H9 (cell line): ENCODE measurements around the gene NR1H2. TPM values are rescaled to one million over a fixed set of nuclear protein-coding genes. Genes with fewer than 3 reads are reported as not detected.

Source experiments
- DNase-seq: peaks from one replicate; pipeline ENCODE4 v3.0.0-alpha.2; 2017
- H2AFZ ChIP-seq: one replicate; pipeline ENCODE4 v1.6.1; 2013; ENCODE audit warnings: mild to moderate bottlenecking, low read length, control low read depth, moderate library complexity
- H2AK5ac ChIP-seq: 2 replicates; pipeline ENCODE4 v1.6.1; 2013; ENCODE audit warnings: low read length, control low read depth, mixed read lengths; ENCODE audit not compliant: insufficient read length
- H2BK120ac ChIP-seq: one replicate; pipeline ENCODE4 v1.6.1; 2013; ENCODE audit warnings: low read depth, mild to moderate bottlenecking, low read length, control low read depth, inconsistent platforms; ENCODE audit not compliant: poor library complexity, severe bottlenecking
- H2BK12ac ChIP-seq: 2 replicates; pipeline ENCODE4 v1.6.1; 2013; ENCODE audit warnings: low read length, control low read depth, mixed read lengths, low read depth; ENCODE audit not compliant: insufficient read length
- H2BK15ac ChIP-seq: 2 replicates; pipeline ENCODE4 v1.6.1; 2013; ENCODE audit warnings: low read depth, low read length, control low read depth
- H2BK20ac ChIP-seq: one replicate; pipeline ENCODE4 v1.6.1; 2013; ENCODE audit warnings: low read depth, mild to moderate bottlenecking, low read length, control low read depth, inconsistent platforms; ENCODE audit not compliant: poor library complexity, severe bottlenecking
- H2BK5ac ChIP-seq: 2 replicates; pipeline ENCODE4 v1.6.1; 2013; ENCODE audit warnings: low read length, control low read depth, mixed read lengths; ENCODE audit not compliant: insufficient read length
- H3K14ac ChIP-seq: 2 replicates; pipeline ENCODE4 v1.6.1; 2013; ENCODE audit warnings: low read length, control low read depth; ENCODE audit not compliant: insufficient read depth
- H3K18ac ChIP-seq: 2 replicates; pipeline ENCODE4 v1.6.1; 2013; ENCODE audit warnings: low read depth, mild to moderate bottlenecking, mixed read lengths, low read length, control low read depth; ENCODE audit not compliant: insufficient read length
- H3K23ac ChIP-seq: 2 replicates; pipeline ENCODE4 v1.6.1; 2013; ENCODE audit warnings: low read length, control low read depth, mixed read lengths, low read depth; ENCODE audit not compliant: insufficient read length
- H3K23me2 ChIP-seq: 2 replicates; pipeline ENCODE4 v1.6.1; 2013; ENCODE audit warnings: low read depth, mild to moderate bottlenecking, mixed read lengths, low read length, control low read depth; ENCODE audit not compliant: insufficient read length, poor library complexity, severe bottlenecking
- H3K27ac ChIP-seq: 2 replicates; pipeline ENCODE4 v1.5.1; 2013; ENCODE audit warnings: low read length, control low read depth, mixed read lengths, low read depth; ENCODE audit not compliant: insufficient read length
- H3K27me3 ChIP-seq: 2 replicates; pipeline ENCODE4 v1.6.1; 2013; ENCODE audit warnings: low read length, control low read depth, inconsistent platforms; ENCODE audit not compliant: insufficient read depth
- H3K4ac ChIP-seq: 2 replicates; pipeline ENCODE4 v1.6.1; 2013; ENCODE audit warnings: low read depth, mild to moderate bottlenecking, control low read depth, inconsistent platforms, low read length, moderate library complexity
- H3K4me1 ChIP-seq: 2 replicates; pipeline ENCODE4 v1.6.1; 2013; ENCODE audit warnings: low read length, control low read depth, inconsistent platforms; ENCODE audit not compliant: insufficient read depth
- H3K4me2 ChIP-seq: 2 replicates; pipeline ENCODE4 v1.6.1; 2013; ENCODE audit warnings: low read length, control low read depth, mixed read lengths; ENCODE audit not compliant: insufficient read length, insufficient read depth
- H3K56ac ChIP-seq: 2 replicates; pipeline ENCODE4 v1.6.1; 2013; ENCODE audit warnings: low read depth, mild to moderate bottlenecking, mixed read lengths, low read length, control low read depth; ENCODE audit not compliant: insufficient read length
- H3K79me1 ChIP-seq: 2 replicates; pipeline ENCODE4 v1.6.1; 2013; ENCODE audit warnings: low read depth, mild to moderate bottlenecking, moderate library complexity, low read length, control low read depth, inconsistent platforms; ENCODE audit not compliant: insufficient read depth, poor library complexity, severe bottlenecking
- H3K79me2 ChIP-seq: 2 replicates; pipeline ENCODE4 v1.6.1; 2013; ENCODE audit warnings: low read length, control low read depth, inconsistent platforms; ENCODE audit not compliant: insufficient read depth
- H3K9ac ChIP-seq: 2 replicates; pipeline ENCODE4 v1.6.1; 2013; ENCODE audit warnings: low read length, control low read depth, mixed read lengths; ENCODE audit not compliant: insufficient read length; ENCODE audit errors: extremely low read depth
- H3K9me3 ChIP-seq: one replicate; pipeline ENCODE4 v1.6.1; 2013; ENCODE audit warnings: low read depth, low read length, inconsistent platforms; ENCODE audit not compliant: control insufficient read depth
- H3T11ph ChIP-seq: one replicate; pipeline ENCODE4 v1.6.1; 2013; ENCODE audit warnings: mild to moderate bottlenecking, low read length, control low read depth, inconsistent platforms
- H4K20me1 ChIP-seq: one replicate; pipeline ENCODE4 v1.6.1; 2013; ENCODE audit not compliant: control insufficient read depth, insufficient read length, insufficient read depth
- H4K5ac ChIP-seq: 2 replicates; pipeline ENCODE4 v1.6.1; 2013; ENCODE audit warnings: low read depth, mild to moderate bottlenecking, mixed read lengths, low read length, control low read depth; ENCODE audit not compliant: insufficient read length
- H4K8ac ChIP-seq: replicated peaks from 2 replicates; pipeline ENCODE4 v1.6.1; 2013; ENCODE audit warnings: low read length, control low read depth, mixed read lengths, low read depth; ENCODE audit not compliant: insufficient read length
- H4K91ac ChIP-seq: 2 replicates; pipeline ENCODE4 v1.6.1; 2013; ENCODE audit warnings: low read depth, mild to moderate bottlenecking, moderate library complexity, mixed read lengths, low read length, control low read depth; ENCODE audit not compliant: insufficient read length
- H3K27ac Mint-ChIP-seq, 3 experiments: 2 replicates in 2 of 3; 3 replicates in 1 of 3; pipeline ENCODE4 v1.8.0; 2020 to 2021; ENCODE audit warnings: mixed read lengths in 3 of 3, mild to moderate bottlenecking in 1 of 3, moderate library complexity in 1 of 3
- H3K27me3 Mint-ChIP-seq: 2 replicates; pipeline ENCODE4 v1.8.0; 2021; ENCODE audit warnings: low read depth, mild to moderate bottlenecking, moderate library complexity, mixed read lengths
- H3K36me3 Mint-ChIP-seq, 3 experiments: 2 replicates in 2 of 3; 3 replicates in 1 of 3; pipeline ENCODE4 v1.8.0; 2020 to 2021; ENCODE audit warnings: low read depth in 3 of 3, mixed read lengths in 3 of 3; ENCODE audit not compliant: insufficient read depth in 1 of 3
- H3K4me1 Mint-ChIP-seq, 2 experiments: 2 replicates each; pipeline ENCODE4 v1.8.0; 2020; ENCODE audit warnings: mixed read lengths in 2 of 2
- H3K4me3 Mint-ChIP-seq, 2 experiments: 2 replicates in 1 of 2; 3 replicates in 1 of 2; pipeline ENCODE4 v1.8.0; 2020 to 2021; ENCODE audit warnings: mild to moderate bottlenecking in 2 of 2, mixed read lengths in 2 of 2, moderate library complexity in 1 of 2
- H3K9me3 Mint-ChIP-seq, 2 experiments: 2 replicates in 1 of 2; 3 replicates in 1 of 2; pipeline ENCODE4 v1.8.0; 2020; ENCODE audit warnings: mild to moderate bottlenecking in 2 of 2, mixed read lengths in 2 of 2, moderate library complexity in 1 of 2
- CTCF ChIP-seq: fragments of 200-600 bp; sonication (generic); conservative IDR thresholded peaks from 3 replicates; pipeline ENCODE4 v1.8.0; 2021; ENCODE audit warnings: antibody characterized with exemption, mild to moderate bottlenecking
- WGBS: extraction: QIAGEN DNeasy Blood & Tissue Kit; methylation state at CpG from one replicate; pipeline ENCODE4 v1.1.7; 2013; ENCODE audit warnings: missing lambda C conversion rate, low lambda C conversion rate, mixed read lengths; ENCODE audit not compliant: insufficient read length; ENCODE audit errors: extremely low coverage; 5-methylcytosine and 5-hydroxymethylcytosine counted together
- total RNA-seq: library from RNA; stranded (reverse); gene quantifications from 2 replicates; pipeline ENCODE4 v1.2.1, GENCODE V29; 2021

The NR1H2 gene
- total RNA-seq, 1 experiment from 2014 or later = 33.2 TPM

GRCh38 chr19:50432221-50433028 is 56.2 kb downstream of the NR1H2 start, which contains the start of gene MYBPC2:
Gene MYBPC2 (plus strand): TSS chr19:50432892. CDS start chr19:50432954, 62 bp downstream.
- no peaks in the 10 kb centered on the region for H3K9me3 ChIP-seq
- TF ChIP-seq CTCF = no peak
- Mint-ChIP-seq H3K27ac (peak within 1 kb of the TSS; percentile 88 to 97 (median 95); a peak in 6 of 7 replicates), H3K36me3 (peaks cover 0 to 2% (median 0%) of the 10 kb centered on the region in 3 experiments; a peak in 2 of 7 replicates), H3K4me1 (peaks cover 26 to 33% of the 10 kb centered on the region in 2 experiments), H3K9me3 (no peaks in the 10 kb centered on the region), H3K4me3 (peak within 1 kb of the TSS; percentile 75 to 88), H3K27me3 (peaks cover 8% of the 10 kb centered on the region)
- H4K8ac ChIP-seq = no peak within 1 kb of the TSS
- no peak within 1 kb of the TSS for H2AFZ ChIP-seq
- no peak within 1 kb of the TSS for H4K91ac ChIP-seq
- H4K5ac ChIP-seq = no peak within 1 kb of the TSS
- no CpG with 5 or more reads among the region's 40 CpGs for WGBS
- peak within 1 kb of the TSS; percentile 57 for H3K18ac ChIP-seq
- H3K27me3 ChIP-seq = no peaks in the 10 kb centered on the region
- peak within 1 kb of the TSS; percentile 65 for H3K9ac ChIP-seq
- H3K79me1 ChIP-seq = no peaks in the 10 kb centered on the region
- H3K27ac ChIP-seq = no peak within 1 kb of the TSS
- H3K23ac ChIP-seq = no peak within 1 kb of the TSS
- no peaks in the 10 kb centered on the region for H4K20me1 ChIP-seq
- no peak within 1 kb of the TSS for H2BK5ac ChIP-seq
- no peak within 1 kb of the TSS for H2BK120ac ChIP-seq
- H3K56ac ChIP-seq = no peak within 1 kb of the TSS
- H2AK5ac ChIP-seq = no peak within 1 kb of the TSS
- H3T11ph ChIP-seq = no peak within 1 kb of the TSS
- H3K79me2 ChIP-seq = no peaks in the 10 kb centered on the region
- H2BK20ac ChIP-seq = no peak within 1 kb of the TSS
- no peak within 1 kb of the TSS for H2BK15ac ChIP-seq
- DNase-seq = no peak
- no peak within 1 kb of the TSS for H2BK12ac ChIP-seq
- no peak within 1 kb of the TSS for H3K4ac ChIP-seq
- peak within 1 kb of the TSS; percentile 87 for H3K14ac ChIP-seq
- peaks cover 12% of the 10 kb centered on the region for H3K23me2 ChIP-seq
- peak within 1 kb of the TSS; percentile 90 for H3K4me2 ChIP-seq
- H3K4me1 ChIP-seq = peaks cover 3% of the 10 kb centered on the region; the same call in 1 of the 2 replicates

Other genes starting within 250 kb of the NR1H2 start
- 0.81 TPM in 1 of 2 replicates, not detected in the other for gene IZUMO2, start 213.2 kb upstream of the NR1H2 start, total RNA-seq
- gene MYH14, start 172.8 kb upstream of the NR1H2 start, total RNA-seq = 27.7 and 28.6 TPM in 2 replicates
- 15.2 and 17.3 TPM in 2 replicates for gene KCNC3, start 47.1 kb upstream of the NR1H2 start, total RNA-seq
- 0.33 and 0.44 TPM in 2 replicates for gene NAPSA, start 10.8 kb upstream of the NR1H2 start, total RNA-seq
- gene POLD1, start 7.9 kb downstream of the NR1H2 start, total RNA-seq = 165 and 178 TPM in 2 replicates
- 30.2 and 33.3 TPM in 2 replicates for gene SPIB, start 42.5 kb downstream of the NR1H2 start, total RNA-seq
- 3.8 and 4.9 TPM in 2 replicates for gene MYBPC2, start 56.4 kb downstream of the NR1H2 start, total RNA-seq
- gene EMC10, start 100.0 kb downstream of the NR1H2 start, total RNA-seq = 109 and 110 TPM in 2 replicates
- gene GARIN5A, start 100.4 kb downstream of the NR1H2 start, total RNA-seq = 9.5 and 10.5 TPM in 2 replicates
- 5.0 and 5.4 TPM in 2 replicates for gene JOSD2, start 134.7 kb downstream of the NR1H2 start, total RNA-seq
- not detected in 2 replicates for gene ASPDH, start 137.5 kb downstream of the NR1H2 start, total RNA-seq
- gene LRRC4B, start 192.0 kb downstream of the NR1H2 start, total RNA-seq = 3.7 and 3.8 TPM in 2 replicates